Measurements from ENCODE around the gene RBM12. TPM values are rescaled to one million over a fixed set of nuclear protein-coding genes. Genes with fewer than 3 reads are reported as not detected.

The RBM12 gene
- polyA plus RNA-seq, 1 donor (not counting 4 experiments of a cell fraction or from before 2014, with no cell fraction given): 98.9 TPM

DNA sequence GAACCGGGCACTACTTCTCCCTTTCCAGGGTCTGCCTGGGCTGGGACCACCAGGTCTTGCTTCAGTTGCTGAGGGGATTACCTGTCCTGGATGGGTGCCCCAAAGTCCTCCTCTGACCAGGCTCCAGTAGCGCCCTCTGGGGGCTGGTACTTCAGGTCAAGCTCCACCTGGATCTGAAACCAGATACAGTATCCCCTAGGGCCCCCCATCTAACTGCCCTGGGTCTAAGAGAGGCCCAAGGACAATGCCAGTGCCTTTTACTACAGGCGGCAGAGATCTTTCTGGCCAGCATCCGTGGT, 60.3 kb downstream of the RBM12 start:
- DNase-seq (ENCODE audit: low read depth, low spot score): no peak
- dilution Hi-C loops (cut with MboI; ENCODE audit: extremely low pct_ligation_motif_present, low sequenced_read_pairs): no loop called here
- TF ChIP-seq EZH2 (IDR thresholded peaks at IDR 0.05; ENCODE audit: low read length): no peak
- TF ChIP-seq, protein P1, sequence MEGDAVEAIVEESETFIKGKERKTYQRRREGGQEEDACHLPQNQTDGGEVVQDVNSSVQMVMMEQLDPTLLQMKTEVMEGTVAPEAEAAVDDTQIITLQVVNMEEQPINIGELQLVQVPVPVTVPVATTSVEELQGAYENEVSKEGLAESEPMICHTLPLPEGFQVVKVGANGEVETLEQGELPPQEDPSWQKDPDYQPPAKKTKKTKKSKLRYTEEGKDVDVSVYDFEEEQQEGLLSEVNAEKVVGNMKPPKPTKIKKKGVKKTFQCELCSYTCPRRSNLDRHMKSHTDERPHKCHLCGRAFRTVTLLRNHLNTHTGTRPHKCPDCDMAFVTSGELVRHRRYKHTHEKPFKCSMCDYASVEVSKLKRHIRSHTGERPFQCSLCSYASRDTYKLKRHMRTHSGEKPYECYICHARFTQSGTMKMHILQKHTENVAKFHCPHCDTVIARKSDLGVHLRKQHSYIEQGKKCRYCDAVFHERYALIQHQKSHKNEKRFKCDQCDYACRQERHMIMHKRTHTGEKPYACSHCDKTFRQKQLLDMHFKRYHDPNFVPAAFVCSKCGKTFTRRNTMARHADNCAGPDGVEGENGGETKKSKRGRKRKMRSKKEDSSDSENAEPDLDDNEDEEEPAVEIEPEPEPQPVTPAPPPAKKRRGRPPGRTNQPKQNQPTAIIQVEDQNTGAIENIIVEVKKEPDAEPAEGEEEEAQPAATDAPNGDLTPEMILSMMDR (optimal IDR thresholded peaks at IDR 0.05 in 1 of 3, IDR thresholded peaks at IDR 0.05 in 1 of 3, conservative IDR thresholded peaks at IDR 0.05 in 1 of 3; ENCODE audit: extremely low read depth in 1 of 3, insufficient read depth in 2 of 3, low read length in 3 of 3): peak; percentile 41 to 60 (median 51)
- no peak overlapping the region for H3K4me3 ChIP-seq (ENCODE audit: control insufficient read depth in 2 of 3, extremely low read depth in 1 of 3, insufficient read depth in 2 of 3, low read depth in 1 of 3, low read length in 3 of 3)
- FAIRE-seq: no peak
- H3K36me3 ChIP-seq (ENCODE audit: control insufficient read depth in 2 of 2, extremely low read depth in 1 of 2, insufficient read depth in 2 of 2, low read length in 2 of 2): no peaks in the 10 kb centered on the region
- no peaks in the 10 kb centered on the region for H3K79me2 ChIP-seq (ENCODE audit: control insufficient read depth, insufficient read depth, low read length)
- no peak overlapping the region for H2AFZ ChIP-seq (ENCODE audit: control insufficient read depth, low read length)
- H3K27ac ChIP-seq (ENCODE audit: control insufficient read depth, insufficient read depth, low read length): no peak overlapping the region
- no peaks in the 10 kb centered on the region for H3K9me1 ChIP-seq (ENCODE audit: control insufficient read depth, extremely low read depth, insufficient read depth, low read length)
- H3K9me3 ChIP-seq (ENCODE audit: control insufficient read depth, low read depth, low read length): no peaks in the 10 kb centered on the region
- peaks cover 14% of the 10 kb centered on the region for H3K4me1 ChIP-seq (ENCODE audit: control insufficient read depth, extremely low read depth, insufficient read depth, low read length)
- no peak overlapping the region for H3K9ac ChIP-seq (ENCODE audit: control insufficient read depth, extremely low read depth, insufficient read depth, low read length)
- H3K4me2 ChIP-seq (ENCODE audit: control insufficient read depth, extremely low read depth, insufficient read depth, low read depth, low read length): no peak overlapping the region
- H3K27me3 ChIP-seq (ENCODE audit: control insufficient read depth, extremely low read depth, insufficient read depth, low read length): peaks cover 27% of the 10 kb centered on the region
- H4K20me1 ChIP-seq (ENCODE audit: control insufficient read depth, extremely low read depth, insufficient read depth, low read length): no peaks in the 10 kb centered on the region

DNA sequence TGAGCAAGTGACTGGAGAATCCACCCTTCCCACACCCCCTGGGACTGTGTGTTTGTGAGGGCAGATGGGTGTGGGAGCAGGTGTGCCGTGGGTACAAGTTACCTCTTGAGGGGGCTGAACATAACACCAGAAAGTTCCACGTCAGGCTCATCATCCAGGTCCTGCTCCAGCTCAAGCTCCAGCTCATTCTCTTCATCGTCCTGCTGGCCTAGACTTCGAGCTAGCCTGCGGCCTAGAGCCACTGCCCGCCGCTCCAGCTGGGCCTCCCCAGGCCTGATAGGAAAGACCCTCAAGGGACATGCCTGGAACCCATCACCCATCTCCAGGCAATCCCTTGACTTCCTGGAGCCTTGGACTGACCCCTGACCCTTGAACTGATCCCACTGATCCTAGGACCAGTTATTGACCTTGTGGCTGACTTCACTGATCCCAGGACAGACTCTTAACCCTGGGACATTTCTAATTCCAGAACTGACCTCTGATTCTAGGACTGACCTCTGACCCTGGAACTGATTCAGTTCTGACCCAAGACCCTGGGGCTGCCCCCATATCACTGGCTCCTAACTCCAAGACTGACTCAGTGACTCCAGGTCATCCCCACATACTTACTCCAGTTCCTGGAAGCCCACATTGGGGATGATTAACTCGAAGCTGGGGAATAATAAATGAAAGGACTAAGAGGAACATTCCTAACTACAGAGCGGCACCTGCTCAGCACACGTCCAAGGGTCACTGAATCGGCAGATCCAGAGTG, 60.8 kb downstream of the RBM12 start:
- H3K9me3 ChIP-seq (ENCODE audit: control insufficient read depth, low read depth, low read length): no peaks in the 10 kb centered on the region
- H3K4me2 ChIP-seq (ENCODE audit: control insufficient read depth, extremely low read depth, insufficient read depth, low read depth, low read length): no peak overlapping the region
- no peaks in the 10 kb centered on the region for H4K20me1 ChIP-seq (ENCODE audit: control insufficient read depth, extremely low read depth, insufficient read depth, low read length)
- FAIRE-seq (no peak), DNase-seq (ENCODE audit: low read depth, low spot score) (no peak)
- no peaks in the 10 kb centered on the region for H3K9me1 ChIP-seq (ENCODE audit: control insufficient read depth, extremely low read depth, insufficient read depth, low read length)
- H3K36me3 ChIP-seq (ENCODE audit: control insufficient read depth in 2 of 2, extremely low read depth in 1 of 2, insufficient read depth in 2 of 2, low read length in 2 of 2): no peaks in the 10 kb centered on the region
- TF ChIP-seq, protein P1 (optimal IDR thresholded peaks at IDR 0.05 in 1 of 3, IDR thresholded peaks at IDR 0.05 in 1 of 3, conservative IDR thresholded peaks at IDR 0.05 in 1 of 3; ENCODE audit: extremely low read depth in 1 of 3, insufficient read depth in 2 of 3, low read length in 3 of 3): no peak
- no peak for TF ChIP-seq EZH2 (IDR thresholded peaks at IDR 0.05; ENCODE audit: low read length)
- no peak overlapping the region for H2AFZ ChIP-seq (ENCODE audit: control insufficient read depth, low read length)
- no peak overlapping the region for H3K27ac ChIP-seq (ENCODE audit: control insufficient read depth, insufficient read depth, low read length)
- H3K4me3 ChIP-seq (ENCODE audit: control insufficient read depth in 2 of 3, extremely low read depth in 1 of 3, insufficient read depth in 2 of 3, low read depth in 1 of 3, low read length in 3 of 3): no peak overlapping the region
- H3K9ac ChIP-seq (ENCODE audit: control insufficient read depth, extremely low read depth, insufficient read depth, low read length): no peak overlapping the region
- no peaks in the 10 kb centered on the region for H3K79me2 ChIP-seq (ENCODE audit: control insufficient read depth, insufficient read depth, low read length)
- peaks cover 30% of the 10 kb centered on the region for H3K27me3 ChIP-seq (ENCODE audit: control insufficient read depth, extremely low read depth, insufficient read depth, low read length)
- dilution Hi-C loops (cut with MboI; ENCODE audit: extremely low pct_ligation_motif_present, low sequenced_read_pairs): no loop called here
- peaks cover 14% of the 10 kb centered on the region for H3K4me1 ChIP-seq (ENCODE audit: control insufficient read depth, extremely low read depth, insufficient read depth, low read length)

Data from keratinocyte (primary cell).